HG02763 (cell line): ENCODE measurements around the gene ITGA11.
A peak's percentile ranks its signal among the peaks of the same experiment; 100 is the strongest.

Source experiments
- ATAC-seq: cut with Tn5 transposase; IDR thresholded peaks from one replicate; pipeline ENCODE4 v1.9.1; 2021; ENCODE audit warnings: mild to moderate bottlenecking, moderate library complexity; ENCODE audit not compliant: unreplicated experiment

ITGA11 gene

DNA sequence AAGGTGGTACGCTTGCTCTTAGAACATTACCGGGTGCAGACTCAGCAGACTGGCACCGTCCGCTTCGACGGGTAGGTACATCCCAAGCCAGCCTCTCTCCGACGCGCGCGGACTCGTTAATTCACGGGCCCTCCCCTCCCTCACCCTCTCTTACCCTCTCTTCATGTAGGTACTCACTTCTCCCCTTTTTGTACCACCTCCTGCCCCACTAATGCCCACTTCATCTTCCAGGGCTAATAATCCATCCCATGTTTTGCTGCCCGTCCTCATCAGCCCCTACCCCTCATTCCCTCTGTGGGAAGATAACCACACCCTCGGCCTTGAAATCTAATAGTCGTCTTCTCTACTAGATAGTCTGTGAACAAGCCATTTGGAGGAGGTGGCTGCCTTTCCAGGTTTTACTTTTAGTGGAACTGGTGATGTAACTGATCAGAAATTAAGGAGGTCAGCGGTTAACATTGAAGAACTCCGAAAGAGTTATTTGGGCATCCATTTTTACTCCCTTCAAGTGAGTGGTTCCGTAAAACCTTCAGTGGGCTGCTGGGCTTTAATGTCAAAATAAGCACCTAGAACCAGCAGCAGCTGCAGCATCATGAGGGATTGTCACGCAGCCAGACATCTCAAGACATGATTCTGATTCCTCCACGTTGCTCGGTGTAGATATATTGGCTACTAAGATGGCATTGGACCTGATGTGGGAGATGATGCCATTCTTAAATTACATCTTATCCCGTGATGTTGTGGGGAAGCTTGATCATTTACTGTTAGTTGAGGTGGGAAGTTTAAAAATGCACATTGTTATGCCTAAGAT lies 153.2 kb downstream of the ITGA11 start:
- no peak for ATAC-seq

DNA sequence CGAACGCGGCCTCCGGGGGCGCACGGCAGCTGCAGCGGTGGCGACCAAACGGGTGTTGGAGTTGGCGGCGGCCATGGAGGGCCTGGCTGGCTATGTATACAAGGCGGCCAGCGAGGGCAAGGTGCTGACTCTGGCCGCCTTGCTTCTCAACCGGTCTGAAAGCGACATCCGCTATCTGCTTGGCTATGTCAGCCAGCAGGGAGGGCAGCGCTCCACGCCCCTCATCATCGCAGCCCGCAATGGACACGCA lies 153.7 kb downstream of the ITGA11 start:
- no peak for ATAC-seq

DNA sequence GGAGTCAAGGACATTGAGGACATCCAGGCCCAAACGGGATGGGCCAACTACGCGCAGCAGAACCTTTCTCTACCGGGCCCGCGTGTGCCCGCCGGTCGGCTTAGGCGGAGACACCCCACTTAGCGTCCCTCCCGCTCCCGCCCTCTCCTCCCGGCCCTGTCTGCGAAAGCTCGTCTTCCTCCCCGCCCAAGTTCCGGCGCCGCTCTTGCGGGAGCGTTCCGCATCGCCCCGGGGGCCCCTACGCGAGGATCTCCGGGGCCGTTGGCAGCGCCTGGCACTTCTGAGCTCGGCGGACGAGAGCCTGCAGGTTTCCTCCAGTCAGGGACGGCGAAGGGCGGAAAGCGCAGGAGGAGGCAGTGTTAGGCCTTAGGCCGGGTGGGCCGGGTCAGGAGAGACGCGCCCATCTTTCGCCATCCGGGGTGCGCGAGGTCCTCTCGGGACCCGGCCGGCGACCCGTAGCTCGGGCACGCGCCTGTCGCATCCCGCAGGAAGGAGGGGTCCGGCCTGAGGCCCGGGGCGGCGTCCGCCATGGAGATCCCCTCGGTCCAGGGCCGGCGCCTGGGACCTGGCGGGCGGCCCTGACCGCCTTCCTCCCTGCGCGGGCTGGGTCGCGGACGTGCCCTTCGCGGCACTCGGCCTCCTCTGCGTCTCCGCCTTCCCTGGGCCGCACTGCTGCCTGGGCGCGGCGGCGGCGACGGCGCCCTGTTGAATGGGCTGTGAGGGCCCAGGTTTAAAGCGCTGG lies 154.2 kb downstream of the ITGA11 start, which contains the start of gene FEM1B:
FEM1B (plus strand) TSS at position 143 of the 742 bp plus-strand sequence. CDS start 673 bp downstream, outside the sequence.
- peak; percentile 80 for ATAC-seq

- ATAC-seq = no peak
Measured at GRCh38 chr15:68277131-68277602, 154.8 kb downstream of the ITGA11 start.

- ATAC-seq = no peak
Measured at GRCh38 chr15:68276668-68277067, 155.3 kb downstream of the ITGA11 start.

DNA sequence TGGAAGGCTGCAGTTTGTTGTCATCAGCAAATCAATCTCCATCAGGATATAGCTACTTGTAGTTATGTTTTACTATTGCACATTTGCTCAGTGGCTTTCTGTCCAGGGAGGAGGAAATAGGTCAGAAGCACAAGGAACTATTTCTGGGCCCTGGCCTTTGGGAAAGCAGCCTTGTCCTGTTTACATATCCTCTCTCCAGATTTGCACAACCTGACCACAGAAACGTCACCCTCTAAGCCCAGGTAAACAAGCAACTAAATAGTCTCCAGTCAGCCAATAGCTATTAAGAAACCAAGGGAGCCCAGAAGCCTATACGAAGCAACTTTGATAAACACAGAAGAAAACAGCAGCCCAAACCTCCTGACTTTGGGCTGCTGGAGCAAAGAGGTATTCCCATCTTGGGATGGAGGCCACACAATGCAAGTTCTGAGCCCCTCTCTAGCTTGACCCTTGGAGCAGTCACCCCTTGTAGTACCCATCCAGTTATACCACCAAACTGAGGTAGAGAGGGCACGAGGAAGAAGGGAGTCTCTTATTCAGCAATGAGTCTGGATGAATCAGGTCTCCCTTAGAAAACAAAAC lies 156.7 kb downstream of the ITGA11 start:
- ATAC-seq = no peak

- ATAC-seq = no peak
Measured at GRCh38 chr15:68274201-68274848, 157.6 kb downstream of the ITGA11 start.

DNA sequence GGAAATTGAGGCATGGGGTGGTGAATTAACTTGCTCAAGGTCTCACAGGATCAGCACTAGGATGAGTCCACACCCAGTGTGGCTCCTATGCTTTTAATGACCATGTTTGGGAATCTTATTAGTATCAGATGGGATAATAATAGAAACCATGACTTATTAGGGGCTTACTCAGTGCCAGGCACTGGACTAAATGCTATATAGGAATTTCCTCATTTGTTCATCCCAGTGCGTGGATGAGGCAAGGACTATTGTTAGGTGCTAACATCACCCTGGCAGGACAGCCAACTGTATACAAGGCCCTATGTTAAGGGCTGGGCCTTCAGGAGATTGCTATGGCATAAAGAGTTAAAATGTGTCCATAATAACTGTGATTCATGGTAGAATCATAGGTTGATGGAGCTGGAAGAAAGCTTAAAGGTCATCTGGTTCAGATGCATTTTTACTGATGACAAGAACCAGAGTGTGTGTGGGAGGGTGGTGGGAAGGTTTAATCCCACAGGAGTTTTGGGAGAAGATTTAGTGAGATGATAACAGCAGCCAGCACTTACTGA lies 159.2 kb downstream of the ITGA11 start:
- ATAC-seq = no peak

DNA sequence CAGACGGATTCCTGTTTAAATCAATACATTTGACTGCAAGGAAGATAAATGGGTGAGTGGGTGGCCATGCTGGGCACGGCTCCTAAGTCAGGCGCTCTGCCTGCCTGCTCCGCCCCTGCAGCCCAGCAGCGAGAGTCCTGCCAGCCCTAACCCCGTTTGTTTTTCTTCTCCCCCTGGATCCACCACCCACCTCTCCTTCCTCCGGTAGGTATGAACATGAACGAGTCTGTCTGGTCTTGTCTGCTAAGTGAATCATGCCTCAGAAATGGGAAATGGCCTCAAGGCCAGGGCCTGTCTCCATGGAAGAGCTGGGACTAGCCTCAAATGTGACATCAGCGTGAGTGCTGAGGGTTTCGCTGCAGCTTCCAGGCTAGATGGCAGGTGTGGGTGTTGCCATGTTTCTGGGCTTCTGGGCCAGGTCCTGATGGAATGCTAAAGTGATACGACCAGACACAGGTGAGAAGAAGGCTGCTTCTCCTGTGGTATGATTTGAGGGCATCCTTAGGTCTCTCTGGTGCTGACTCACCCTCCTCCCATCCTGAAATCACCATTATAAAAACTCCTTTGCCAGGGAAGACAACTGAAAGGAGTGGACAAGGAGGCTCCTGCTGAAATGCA lies 160.0 kb downstream of the ITGA11 start:
- no peak for ATAC-seq

- no peak for ATAC-seq
Measured at GRCh38 chr15:68268405-68268804, 163.6 kb downstream of the ITGA11 start.

DNA sequence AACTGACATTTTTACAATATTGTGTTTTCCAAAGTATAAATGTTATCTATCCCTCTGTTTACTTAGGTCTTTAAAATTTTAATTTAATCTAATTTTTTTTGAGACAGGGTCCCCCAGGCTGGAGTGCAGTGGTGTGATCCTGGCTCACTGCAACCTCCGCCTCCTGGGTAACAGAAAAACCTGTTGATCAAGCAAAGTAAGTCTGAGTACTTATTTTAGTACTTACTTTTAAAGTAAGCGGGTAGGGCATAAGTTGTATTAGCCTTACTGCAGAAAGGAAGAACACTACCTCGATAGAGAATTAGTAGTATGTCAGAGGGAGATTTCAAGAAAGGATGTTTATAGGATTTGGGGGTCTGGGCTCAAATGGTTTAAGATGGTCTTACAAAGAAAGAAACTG lies 166.3 kb downstream of the ITGA11 start:
- no peak for ATAC-seq

DNA sequence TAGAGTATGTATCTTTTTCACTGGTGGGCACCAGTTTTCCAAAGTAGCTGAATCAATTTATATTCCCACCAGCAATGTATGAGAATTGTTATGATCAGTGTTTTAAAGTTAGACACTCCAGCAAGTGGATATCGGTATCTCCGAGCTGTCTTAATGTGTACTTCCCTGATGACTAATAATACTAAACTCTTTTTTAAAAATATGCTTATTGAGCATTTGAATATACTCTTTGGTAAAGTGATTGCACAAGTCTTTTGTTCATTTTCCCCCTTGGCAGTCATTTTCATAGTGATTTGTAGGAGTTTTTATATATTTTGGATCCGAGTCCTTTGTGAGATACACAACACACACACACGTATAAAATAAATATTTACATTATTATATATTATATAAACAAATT lies 166.9 kb downstream of the ITGA11 start:
- no peak for ATAC-seq

DNA sequence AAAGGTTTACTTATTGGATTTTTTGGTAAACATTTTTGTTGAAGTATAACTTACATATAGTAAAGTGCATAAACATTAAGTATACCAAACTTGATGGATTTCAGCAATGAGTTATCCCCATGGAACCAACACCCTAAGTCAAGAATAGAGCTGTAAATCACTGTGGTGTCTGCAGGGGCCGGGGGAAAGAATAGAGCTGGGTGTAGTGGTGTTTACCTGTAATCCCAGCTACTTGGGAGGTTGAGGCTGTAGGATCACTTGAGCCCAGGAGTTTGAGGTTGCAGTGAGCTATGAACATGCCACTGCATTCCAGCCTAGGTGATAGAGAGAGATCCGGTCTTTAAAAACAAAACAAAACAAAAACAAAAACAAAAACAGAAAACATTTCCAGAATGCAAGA lies 167.7 kb downstream of the ITGA11 start:
- no peak for ATAC-seq

- no peak for ATAC-seq
Measured at GRCh38 chr15:68262514-68263356, 169.2 kb downstream of the ITGA11 start.

- no peak for ATAC-seq
Measured at GRCh38 chr15:68261980-68262379, 170.0 kb downstream of the ITGA11 start.

GRCh38 chr15:68261241-68261640 lies 170.7 kb downstream of the ITGA11 start:
- ATAC-seq = no peak

GRCh38 chr15:68259883-68260282 lies 172.1 kb downstream of the ITGA11 start:
- no peak for ATAC-seq

DNA sequence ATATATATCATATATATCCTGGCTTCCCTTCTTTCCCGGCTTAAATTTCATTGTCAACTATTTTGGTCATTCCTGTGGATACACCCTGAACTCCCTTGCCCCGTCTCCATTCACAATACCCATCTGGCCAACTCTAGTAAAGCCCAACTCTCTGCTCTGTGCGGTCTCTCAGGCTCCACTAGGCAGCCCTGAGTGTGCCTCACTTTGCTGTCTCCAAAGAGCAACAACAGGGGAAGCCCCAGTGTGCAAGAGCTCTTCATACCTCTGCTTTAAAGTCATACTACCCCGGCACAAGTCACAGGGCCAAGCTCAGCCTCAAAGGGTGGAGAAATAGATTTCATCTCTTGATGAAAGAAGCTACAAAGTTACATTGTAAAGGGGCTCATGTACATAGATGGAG lies 173.3 kb downstream of the ITGA11 start:
- ATAC-seq = no peak

DNA sequence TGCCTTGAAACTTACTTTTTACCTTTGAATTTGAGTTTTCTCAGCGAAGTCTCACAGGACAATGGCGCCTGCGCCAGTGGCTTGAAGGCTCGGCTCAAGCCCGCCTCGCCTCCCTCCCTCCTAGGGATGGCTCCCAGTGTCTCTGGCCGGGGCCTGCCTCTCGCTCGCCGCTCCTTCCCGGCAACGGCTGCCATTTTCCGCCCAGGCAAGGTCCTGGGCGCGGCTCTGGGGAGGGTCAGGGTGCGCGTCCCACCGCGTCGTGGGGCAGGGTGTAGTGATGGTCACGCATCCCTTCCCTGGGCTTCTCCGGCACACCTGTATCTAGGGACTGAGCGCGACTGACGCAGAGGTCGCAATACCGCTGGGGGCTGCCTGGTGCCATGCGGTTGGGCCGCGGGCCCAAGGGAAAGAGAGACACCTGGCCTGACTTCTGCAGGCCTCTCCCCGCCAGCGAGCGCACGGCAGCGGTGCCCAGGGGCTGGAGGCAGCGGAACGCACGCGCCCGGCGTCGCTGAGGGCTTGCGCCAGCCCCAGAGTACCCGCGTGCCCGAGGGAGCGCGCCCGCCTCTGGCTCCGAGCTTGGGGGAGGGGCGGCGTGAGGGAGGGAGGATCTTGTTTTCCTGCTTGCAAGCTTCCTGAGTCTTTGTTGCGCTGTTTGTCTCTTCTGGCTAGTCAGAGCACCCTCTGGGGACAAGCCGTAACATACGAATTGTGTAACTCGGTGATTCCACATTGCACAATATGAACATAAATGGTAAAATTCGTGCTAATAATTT lies 175.1 kb downstream of the ITGA11 start:
- ATAC-seq = peak; percentile 47
